Cardiac fibroblast (primary cell): ENCODE results near the gene CACNA1D.

Experiments used
- DNase-seq, 2 donors: peaks; one replicate each; pipeline versions ENCODE4 v3.0.0 to v3.0.0-alpha.2; 2010; ENCODE audit warnings: low read depth in 2 of 2
- H3K4me3 ChIP-seq, 2 donors: replicated peaks in 1 of 2; 1 replicate in 1 of 2; 2 replicates in 1 of 2; pipeline ENCODE4 v1.5.1; 2011; ENCODE audit warnings: low read depth in 2 of 2, low read length in 2 of 2, mild to moderate bottlenecking in 2 of 2, moderate library complexity in 1 of 2
- CTCF ChIP-seq: IDR thresholded peaks from one replicate; pipeline ENCODE4 v1.5.1; 2011; ENCODE audit warnings: low read depth, mild to moderate bottlenecking, low read length, inconsistent platforms

The CACNA1D gene

GRCh38 chr3:53799338-53799865 lies 305.0 kb downstream of the CACNA1D start:
- DNase-seq = no peak
- H3K4me3 ChIP-seq = no peak overlapping the region
- TF ChIP-seq CTCF = no peak

- no peak for DNase-seq
- TF ChIP-seq CTCF = no peak
- H3K4me3 ChIP-seq = no peak overlapping the region
Measured at GRCh38 chr3:53800041-53800906, 305.9 kb downstream of the CACNA1D start.

GRCh38 chr3:53801319-53801718 lies 306.9 kb downstream of the CACNA1D start:
- no peak overlapping the region for H3K4me3 ChIP-seq
- no peak for DNase-seq
- TF ChIP-seq CTCF = no peak

- H3K4me3 ChIP-seq = no peak overlapping the region
- DNase-seq = no peak
- no peak for TF ChIP-seq CTCF
Measured at GRCh38 chr3:53802256-53802880, 308.0 kb downstream of the CACNA1D start.

- TF ChIP-seq CTCF = no peak
- no peak overlapping the region for H3K4me3 ChIP-seq
- DNase-seq = no peak
Measured at GRCh38 chr3:53803124-53803815, 308.9 kb downstream of the CACNA1D start.

- TF ChIP-seq CTCF = no peak
- DNase-seq = no peak
- H3K4me3 ChIP-seq = no peak overlapping the region
Measured at GRCh38 chr3:53803816-53804695, 309.6 kb downstream of the CACNA1D start.
